Activated naive CD4-positive, alpha-beta T cell treated with anti-CD3 and anti-CD28 coated beads, Interleukin-2, amount 50 U/mL, for 24 hours (primary cell): ENCODE measurements around the gene UBA3.

ENCODE experiments used
- H3K27ac Mint-ChIP-seq: one replicate; pipeline ENCODE4 v1.8.0; 2021; ENCODE audit warnings: mild to moderate bottlenecking, mixed read lengths
- H3K27me3 Mint-ChIP-seq: one replicate; pipeline ENCODE4 v1.8.0; 2021; ENCODE audit warnings: mixed read lengths
- H3K36me3 Mint-ChIP-seq: one replicate; pipeline ENCODE4 v1.8.0; 2021; ENCODE audit warnings: mixed read lengths
- H3K4me1 Mint-ChIP-seq: one replicate; pipeline ENCODE4 v1.8.0; 2021; ENCODE audit warnings: mixed read lengths
- H3K4me3 Mint-ChIP-seq: one replicate; pipeline ENCODE4 v1.8.0; 2021; ENCODE audit warnings: mild to moderate bottlenecking, mixed read lengths
- H3K9me3 Mint-ChIP-seq: one replicate; pipeline ENCODE4 v1.8.0; 2021; ENCODE audit warnings: mixed read lengths

Gene UBA3

DNA sequence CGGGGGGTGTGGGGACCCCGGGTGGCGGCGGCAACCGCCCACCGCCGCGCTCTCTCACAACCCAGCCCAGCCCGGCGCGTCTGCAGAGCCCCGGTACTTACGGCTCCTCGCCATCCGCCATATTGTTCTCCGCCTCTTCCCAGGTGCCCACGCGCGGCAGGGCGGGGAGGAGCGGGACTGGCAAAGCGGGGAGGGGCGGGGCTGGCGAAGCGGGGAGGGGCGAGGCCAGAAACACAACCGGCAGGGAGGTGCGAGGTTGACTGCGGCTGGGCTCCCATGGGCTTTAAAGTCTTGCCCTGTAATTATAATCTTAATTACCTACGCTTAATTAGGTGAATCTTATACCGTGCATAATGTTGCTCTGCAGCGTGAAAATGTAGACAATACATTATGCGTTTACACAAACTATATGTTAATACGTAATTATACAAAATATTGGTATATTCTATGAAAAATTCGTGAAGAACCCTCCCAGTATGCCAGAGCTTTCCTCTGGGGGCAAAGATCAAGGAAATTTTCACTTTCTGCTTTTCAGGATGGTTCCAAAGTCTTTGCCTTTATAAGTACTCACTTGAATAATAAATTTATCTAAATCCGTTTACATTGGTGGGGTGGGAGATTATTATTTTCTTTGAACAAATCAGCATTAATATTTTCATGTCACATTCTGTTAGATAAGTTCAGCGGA is at the start of gene UBA3:
TSS of gene UBA3 (minus strand) at position 133 of the 688 bp plus-strand sequence. CDS start at position 121, 12 bp downstream.
- Mint-ChIP-seq H3K4me1 (peaks cover 69% of the 10 kb centered on the region), H3K36me3 (peaks cover 3% of the 10 kb centered on the region), H3K4me3 (peak within 1 kb of the TSS; percentile 94)

DNA sequence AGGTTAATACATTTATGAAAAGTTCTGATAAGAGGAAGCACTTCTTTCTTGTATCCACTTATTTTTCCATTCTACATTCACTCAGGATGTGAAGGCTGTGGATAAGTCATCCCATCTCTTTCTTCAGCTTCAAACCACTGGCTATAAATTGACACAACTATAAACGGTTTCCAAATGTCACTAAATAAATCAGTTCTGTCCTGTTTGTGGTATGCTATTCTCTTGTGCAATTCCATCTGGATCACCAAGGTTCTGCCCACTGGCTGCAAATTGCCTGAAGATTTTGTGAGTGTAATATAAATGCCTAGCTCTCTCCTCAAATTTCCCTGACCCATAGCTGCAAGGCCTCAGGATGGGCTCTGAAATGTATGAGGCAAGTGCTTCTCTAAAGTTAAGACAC is 49.4 kb upstream of the UBA3 start:
- Mint-ChIP-seq H3K4me1 (no peaks in the 10 kb centered on the region), H3K27ac (no peak overlapping the region), H3K9me3 (no peaks in the 10 kb centered on the region), H3K27me3 (no peaks in the 10 kb centered on the region), H3K4me3 (no peak overlapping the region), H3K36me3 (no peaks in the 10 kb centered on the region)

More for the DNA sequence above, at the start of gene UBA3:
- H3K27me3 Mint-ChIP-seq: no peaks in the 10 kb centered on the region
- no peaks in the 10 kb centered on the region for H3K9me3 Mint-ChIP-seq
- H3K27ac Mint-ChIP-seq: peak within 1 kb of the TSS; percentile 91

DNA sequence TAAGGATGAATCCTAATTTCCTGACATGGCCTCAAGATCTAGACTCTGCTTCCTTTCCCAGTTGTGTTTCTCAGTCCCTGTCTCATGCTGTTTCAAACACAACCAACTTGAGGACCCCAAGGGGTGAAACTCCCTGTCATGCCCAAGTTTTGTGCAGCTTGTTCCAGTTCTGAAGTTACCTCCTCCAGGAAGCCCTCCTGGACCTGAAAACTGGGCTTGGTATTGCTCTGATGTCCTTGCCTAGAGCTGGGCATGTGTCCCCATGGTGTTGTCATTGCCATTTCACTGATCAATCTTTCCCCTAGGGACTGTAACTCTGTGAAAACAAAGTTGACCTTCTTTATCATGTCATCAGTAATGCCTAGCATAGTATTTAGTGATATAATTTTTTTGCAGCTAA is 48.3 kb upstream of the UBA3 start:
- Mint-ChIP-seq H3K4me3 (no peak overlapping the region), H3K9me3 (no peaks in the 10 kb centered on the region), H3K4me1 (no peaks in the 10 kb centered on the region), H3K27ac (no peak overlapping the region), H3K27me3 (no peaks in the 10 kb centered on the region), H3K36me3 (no peaks in the 10 kb centered on the region)

DNA sequence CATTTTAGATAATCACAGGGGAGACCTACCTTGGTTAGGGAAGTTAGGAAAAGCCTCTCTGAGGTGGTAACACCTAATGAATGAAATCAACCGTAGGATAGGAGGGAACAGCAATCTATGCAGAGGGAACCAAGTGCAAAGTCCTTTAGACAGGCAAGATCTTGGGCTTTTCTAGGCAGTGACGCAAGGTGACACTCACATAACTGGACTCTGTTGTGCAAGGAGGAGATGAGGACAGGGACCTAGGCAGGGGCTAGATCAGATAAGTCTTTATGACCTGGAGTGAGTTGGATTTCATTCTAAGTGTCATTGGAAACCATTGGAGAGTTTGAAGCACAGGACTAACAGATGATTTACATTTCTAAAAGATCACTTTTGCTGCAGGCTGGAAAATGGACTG is 46.8 kb upstream of the UBA3 start:
- Mint-ChIP-seq H3K4me3 (no peak overlapping the region), H3K27me3 (no peaks in the 10 kb centered on the region), H3K9me3 (no peaks in the 10 kb centered on the region), H3K27ac (no peak overlapping the region), H3K4me1 (no peaks in the 10 kb centered on the region), H3K36me3 (no peaks in the 10 kb centered on the region)

DNA sequence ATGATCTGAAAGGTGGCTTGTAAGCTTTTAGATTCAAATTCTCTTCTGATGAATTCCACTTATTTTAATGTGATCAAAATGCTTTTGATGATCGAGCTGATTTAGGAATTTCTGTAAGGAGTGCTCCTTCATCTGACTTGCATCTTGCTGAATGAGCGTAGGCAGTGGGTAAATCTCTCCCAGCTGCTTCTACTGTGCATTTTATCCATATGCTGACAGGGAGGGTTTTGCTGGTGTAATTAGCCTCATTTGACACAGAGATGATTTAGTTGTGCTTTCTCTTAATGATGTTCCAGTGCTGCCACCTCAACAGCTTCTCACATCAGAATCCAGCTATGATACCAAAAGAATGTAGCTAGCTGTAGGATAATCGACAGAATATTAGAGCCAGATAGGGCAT is 46.1 kb upstream of the UBA3 start:
- no peaks in the 10 kb centered on the region for H3K4me1 Mint-ChIP-seq
- no peak overlapping the region for H3K4me3 Mint-ChIP-seq
- no peaks in the 10 kb centered on the region for H3K9me3 Mint-ChIP-seq
- H3K27ac Mint-ChIP-seq: no peak overlapping the region
- H3K36me3 Mint-ChIP-seq: no peaks in the 10 kb centered on the region
- no peaks in the 10 kb centered on the region for H3K27me3 Mint-ChIP-seq

DNA sequence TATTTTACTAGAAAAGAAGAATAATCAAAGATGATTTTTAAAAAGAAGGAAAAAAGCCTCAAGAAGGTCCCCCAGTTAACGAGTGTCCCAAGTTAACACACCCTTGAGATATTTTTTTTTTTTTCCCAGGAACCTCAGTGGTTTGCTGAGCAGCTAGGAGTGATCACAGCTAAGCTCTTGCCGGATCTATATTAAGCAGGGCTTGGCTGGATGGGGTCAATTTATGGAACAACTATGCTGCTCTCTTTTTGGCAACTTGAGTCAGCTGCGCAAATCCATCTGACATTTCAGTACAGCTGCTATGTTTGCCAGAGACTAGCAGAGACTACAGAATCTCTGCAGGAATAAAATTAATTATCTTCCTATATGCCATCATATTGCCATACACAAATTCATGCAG is 42.2 kb upstream of the UBA3 start, which contains the start of gene LMOD3:
TSS of gene LMOD3 (minus strand) at position 193 of the 400 bp plus-strand sequence. CDS start 209 bp downstream, outside the sequence.
- H3K27ac Mint-ChIP-seq: no peak within 1 kb of the TSS
- H3K9me3 Mint-ChIP-seq: no peaks in the 10 kb centered on the region
- no peaks in the 10 kb centered on the region for H3K27me3 Mint-ChIP-seq
- no peaks in the 10 kb centered on the region for H3K4me1 Mint-ChIP-seq
- H3K36me3 Mint-ChIP-seq: no peaks in the 10 kb centered on the region
- no peak within 1 kb of the TSS for H3K4me3 Mint-ChIP-seq

DNA sequence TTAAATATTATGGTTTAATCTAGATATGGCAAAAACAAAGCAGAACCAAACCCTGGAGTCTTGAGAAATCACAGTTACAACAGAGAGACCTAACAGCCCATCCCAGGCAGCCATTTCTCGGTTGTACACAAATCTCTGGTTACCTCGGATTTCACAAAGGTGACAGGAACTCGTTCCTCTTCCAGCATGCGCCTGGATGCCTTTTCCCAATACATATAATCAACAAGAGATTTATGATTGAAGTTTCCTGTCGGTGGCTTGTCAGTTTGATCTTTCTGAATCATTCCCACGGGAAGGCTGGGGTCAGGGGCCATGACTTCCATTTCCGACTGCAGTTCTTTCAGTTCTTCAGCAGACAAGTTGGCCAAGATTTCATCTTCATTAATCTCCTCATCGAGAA is 41.8 kb upstream of the UBA3 start:
- no peaks in the 10 kb centered on the region for H3K36me3 Mint-ChIP-seq
- H3K27me3 Mint-ChIP-seq: no peaks in the 10 kb centered on the region
- no peak overlapping the region for H3K27ac Mint-ChIP-seq
- H3K9me3 Mint-ChIP-seq: no peaks in the 10 kb centered on the region
- no peaks in the 10 kb centered on the region for H3K4me1 Mint-ChIP-seq
- H3K4me3 Mint-ChIP-seq: no peak overlapping the region

DNA sequence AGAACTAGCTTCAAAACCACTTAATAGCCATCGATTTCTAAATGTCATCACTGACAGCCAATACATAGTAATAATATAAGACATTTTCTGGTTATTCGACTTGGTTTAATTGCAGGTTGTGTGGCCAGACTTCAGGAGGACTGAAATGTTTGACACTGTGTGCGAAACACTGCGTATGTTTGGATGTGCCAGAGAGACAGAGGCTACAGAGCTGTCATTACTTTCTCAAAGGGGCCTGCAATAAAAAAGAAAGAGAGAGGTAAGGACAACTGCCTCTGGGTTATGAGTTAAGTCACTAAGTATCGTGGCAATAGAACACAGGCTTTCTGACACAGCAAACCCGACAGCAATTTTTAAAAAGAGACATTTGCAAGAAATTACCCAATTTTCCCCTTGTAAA is 41.3 kb upstream of the UBA3 start:
- no peaks in the 10 kb centered on the region for H3K9me3 Mint-ChIP-seq
- H3K27ac Mint-ChIP-seq: no peak overlapping the region
- no peaks in the 10 kb centered on the region for H3K27me3 Mint-ChIP-seq
- H3K36me3 Mint-ChIP-seq: no peaks in the 10 kb centered on the region
- H3K4me1 Mint-ChIP-seq: no peaks in the 10 kb centered on the region
- H3K4me3 Mint-ChIP-seq: no peak overlapping the region

DNA sequence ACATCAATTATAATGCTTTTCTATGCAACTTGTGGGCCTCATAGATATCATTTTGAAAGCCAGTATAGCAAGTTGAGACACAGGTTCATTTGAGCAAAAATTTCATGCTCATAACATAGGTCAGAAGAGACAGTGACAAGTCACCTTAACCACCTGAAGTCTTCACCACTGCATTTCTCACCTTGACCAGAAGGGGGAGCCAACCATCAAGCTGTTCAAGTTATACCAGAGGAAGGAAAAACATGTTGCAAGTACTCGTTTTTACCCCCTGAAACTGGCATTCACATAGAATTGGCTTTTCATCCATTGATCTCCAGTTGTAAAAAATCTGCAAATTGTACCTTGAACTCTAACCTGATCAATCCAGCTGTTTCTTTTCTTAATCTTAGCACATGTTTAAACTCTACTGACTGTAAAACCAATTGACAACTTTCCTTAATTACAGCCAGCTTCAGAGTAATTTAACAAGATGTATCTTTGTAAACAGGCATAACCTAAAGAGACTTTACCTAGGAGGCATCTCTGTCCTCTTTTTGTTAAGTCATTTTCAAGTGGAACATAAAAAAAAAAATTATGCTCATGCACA is 40.8 kb upstream of the UBA3 start:
- Mint-ChIP-seq H3K27me3 (no peaks in the 10 kb centered on the region), H3K36me3 (no peaks in the 10 kb centered on the region), H3K27ac (no peak overlapping the region), H3K9me3 (no peaks in the 10 kb centered on the region), H3K4me3 (no peak overlapping the region), H3K4me1 (no peaks in the 10 kb centered on the region)

DNA sequence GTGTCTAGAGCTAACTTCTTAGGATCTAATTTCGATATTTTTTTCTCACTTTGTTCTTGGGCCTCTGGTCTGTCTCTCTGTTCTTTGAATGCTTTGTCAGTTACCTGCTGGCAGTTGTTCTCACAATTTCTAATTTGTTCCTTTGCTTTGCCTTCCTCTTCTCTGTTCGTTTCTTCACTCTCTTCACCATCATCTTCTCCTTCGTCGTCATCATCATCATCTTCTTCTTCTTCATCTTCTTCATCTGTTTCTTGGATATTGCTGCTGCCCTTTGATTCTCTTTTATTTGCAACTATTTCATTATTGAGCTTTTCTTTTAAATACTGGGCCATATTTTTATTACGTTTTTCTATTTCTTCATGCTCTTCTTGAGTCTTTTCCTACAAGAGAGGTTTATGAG is 39.5 kb upstream of the UBA3 start:
- Mint-ChIP-seq H3K27me3 (no peaks in the 10 kb centered on the region), H3K36me3 (no peaks in the 10 kb centered on the region), H3K9me3 (no peaks in the 10 kb centered on the region), H3K27ac (no peak overlapping the region), H3K4me3 (no peak overlapping the region), H3K4me1 (no peaks in the 10 kb centered on the region)

DNA sequence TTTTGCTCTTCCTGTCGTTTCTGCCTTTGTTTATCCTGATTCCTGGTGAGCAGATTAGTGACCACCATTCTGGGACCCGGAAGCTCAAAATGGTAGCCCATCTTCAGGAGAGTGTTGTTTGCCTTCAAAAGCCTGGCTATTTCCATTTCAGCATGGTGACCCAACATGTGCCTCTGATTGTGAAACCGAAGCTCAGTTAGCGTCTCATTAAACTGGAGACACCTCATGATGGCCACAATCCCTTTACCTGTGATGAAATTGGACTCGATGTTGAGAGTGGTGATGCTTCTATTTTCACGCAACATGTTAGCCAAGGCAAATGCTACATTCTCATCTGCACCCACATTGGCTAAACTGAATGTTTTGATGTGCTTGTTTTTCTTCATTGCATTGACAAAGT is 39.0 kb upstream of the UBA3 start:
- no peaks in the 10 kb centered on the region for H3K36me3 Mint-ChIP-seq
- H3K4me3 Mint-ChIP-seq: no peak overlapping the region
- H3K9me3 Mint-ChIP-seq: no peaks in the 10 kb centered on the region
- no peaks in the 10 kb centered on the region for H3K4me1 Mint-ChIP-seq
- H3K27ac Mint-ChIP-seq: no peak overlapping the region
- H3K27me3 Mint-ChIP-seq: no peaks in the 10 kb centered on the region

DNA sequence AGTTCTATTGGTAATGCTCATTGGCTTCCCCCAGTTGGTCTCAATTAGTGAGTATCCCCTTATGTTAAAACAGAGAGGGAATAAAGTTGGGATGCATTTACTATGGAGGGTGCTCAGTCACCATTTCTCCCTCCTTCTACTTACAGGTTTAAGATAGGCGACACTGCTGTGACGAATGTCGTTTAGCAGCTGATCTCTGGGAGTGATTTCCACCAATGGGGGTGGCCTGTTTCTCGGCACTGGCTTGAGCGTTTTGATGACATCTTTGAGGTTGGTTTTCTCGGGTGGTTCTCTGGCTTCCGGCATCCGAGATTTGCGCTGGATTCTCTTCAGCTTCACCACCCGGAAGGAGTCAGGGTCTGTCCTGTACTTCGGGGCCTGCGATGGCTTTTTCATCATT is 38.4 kb upstream of the UBA3 start:
- H3K4me1 Mint-ChIP-seq: peaks cover 4% of the 10 kb centered on the region
- H3K36me3 Mint-ChIP-seq: no peaks in the 10 kb centered on the region
- H3K9me3 Mint-ChIP-seq: no peaks in the 10 kb centered on the region
- no peak overlapping the region for H3K4me3 Mint-ChIP-seq
- no peaks in the 10 kb centered on the region for H3K27me3 Mint-ChIP-seq
- H3K27ac Mint-ChIP-seq: no peak overlapping the region

DNA sequence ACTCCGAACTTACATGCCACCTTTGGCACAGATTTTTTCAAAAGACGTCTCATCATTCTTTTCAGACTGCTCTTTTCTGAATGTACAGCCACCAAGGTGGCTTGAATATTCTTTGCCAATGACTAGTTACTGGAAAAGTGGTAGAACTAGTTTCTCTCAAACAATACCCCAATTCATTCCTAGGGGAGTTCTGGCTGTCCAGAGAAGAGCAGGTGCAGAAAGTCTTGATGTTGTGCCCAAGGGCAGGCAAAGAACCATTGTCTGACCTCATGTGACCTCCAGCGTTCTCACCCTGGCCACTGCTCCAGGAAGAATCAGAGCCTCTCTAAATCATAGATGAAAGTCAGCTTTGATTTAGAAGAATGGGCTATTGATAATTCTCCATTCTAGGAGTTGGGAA is 36.7 kb upstream of the UBA3 start:
- Mint-ChIP-seq H3K9me3 (no peaks in the 10 kb centered on the region), H3K36me3 (no peaks in the 10 kb centered on the region), H3K4me1 (peaks cover 10% of the 10 kb centered on the region), H3K27ac (no peak overlapping the region), H3K4me3 (no peak overlapping the region), H3K27me3 (no peaks in the 10 kb centered on the region)

DNA sequence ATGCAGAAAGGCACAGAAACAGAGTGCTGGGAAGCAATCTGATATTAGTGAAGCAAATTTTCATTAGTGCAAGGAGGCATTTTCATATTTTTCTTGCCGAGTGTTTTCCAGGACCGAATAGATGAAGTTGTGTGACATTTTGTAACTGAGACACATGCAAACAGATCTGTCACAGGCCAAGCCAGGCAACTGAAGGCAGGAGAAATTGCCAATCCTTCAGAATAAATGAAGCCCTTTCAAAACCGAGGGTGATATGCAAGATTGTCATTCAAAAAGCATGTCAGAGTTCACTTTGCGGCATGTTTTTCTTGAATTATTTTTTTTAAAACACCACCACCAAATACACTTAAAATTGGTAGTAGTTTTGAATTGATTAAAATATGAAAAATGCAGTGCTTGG is 36.0 kb upstream of the UBA3 start:
- no peaks in the 10 kb centered on the region for H3K27me3 Mint-ChIP-seq
- H3K27ac Mint-ChIP-seq: no peak overlapping the region
- no peaks in the 10 kb centered on the region for H3K36me3 Mint-ChIP-seq
- no peaks in the 10 kb centered on the region for H3K9me3 Mint-ChIP-seq
- H3K4me3 Mint-ChIP-seq: no peak overlapping the region
- H3K4me1 Mint-ChIP-seq: peaks cover 10% of the 10 kb centered on the region

DNA sequence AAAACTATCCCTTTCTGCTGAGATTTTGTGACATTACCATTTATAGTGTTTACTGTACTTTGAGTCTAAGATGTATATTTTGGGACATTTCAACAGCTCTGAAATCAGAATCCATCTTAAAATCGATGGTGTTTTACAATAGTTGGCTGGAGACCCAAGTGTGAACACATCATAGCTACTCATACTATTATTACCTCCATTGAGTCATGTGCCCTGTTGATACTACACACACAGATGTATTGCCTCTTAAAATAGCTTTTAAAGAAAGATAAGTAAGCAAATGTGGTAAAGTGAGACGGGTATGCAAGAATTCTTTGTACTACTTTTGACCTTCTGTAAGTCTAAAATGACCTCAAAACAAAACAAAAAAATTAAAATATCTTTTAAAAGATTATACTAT is 35.6 kb upstream of the UBA3 start:
- no peaks in the 10 kb centered on the region for H3K36me3 Mint-ChIP-seq
- no peaks in the 10 kb centered on the region for H3K9me3 Mint-ChIP-seq
- peaks cover 10% of the 10 kb centered on the region for H3K4me1 Mint-ChIP-seq
- H3K27ac Mint-ChIP-seq: no peak overlapping the region
- H3K4me3 Mint-ChIP-seq: no peak overlapping the region
- no peaks in the 10 kb centered on the region for H3K27me3 Mint-ChIP-seq

DNA sequence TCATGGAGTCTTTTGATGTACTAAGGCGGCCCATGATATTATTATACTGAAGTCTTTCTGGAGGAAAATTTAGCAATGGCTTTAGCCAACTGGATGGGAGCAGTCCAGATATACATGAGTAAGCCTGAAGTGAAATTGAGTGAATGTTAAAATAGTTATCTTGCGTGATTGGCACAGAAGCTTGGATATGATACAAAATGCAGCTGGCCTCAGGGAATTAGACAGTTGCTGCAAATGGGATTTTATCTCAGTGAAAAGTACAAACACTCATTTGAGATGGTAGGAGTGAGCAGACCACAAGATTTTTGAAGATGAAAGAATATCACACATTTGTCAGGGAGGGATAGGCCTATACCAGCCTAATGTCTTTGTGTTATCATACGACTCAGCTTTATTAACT is 33.4 kb upstream of the UBA3 start:
- no peaks in the 10 kb centered on the region for H3K9me3 Mint-ChIP-seq
- H3K4me3 Mint-ChIP-seq: no peak overlapping the region
- H3K27ac Mint-ChIP-seq: no peak overlapping the region
- no peaks in the 10 kb centered on the region for H3K27me3 Mint-ChIP-seq
- peaks cover 10% of the 10 kb centered on the region for H3K4me1 Mint-ChIP-seq
- no peaks in the 10 kb centered on the region for H3K36me3 Mint-ChIP-seq
